ENCODE measurements around the gene MAGEA9B.
"Not testable (repeated sequence)": the region's sequence is repeated elsewhere in the genome, so short reads cannot be mapped to it uniquely, and the experiment has no call there.

DNA sequence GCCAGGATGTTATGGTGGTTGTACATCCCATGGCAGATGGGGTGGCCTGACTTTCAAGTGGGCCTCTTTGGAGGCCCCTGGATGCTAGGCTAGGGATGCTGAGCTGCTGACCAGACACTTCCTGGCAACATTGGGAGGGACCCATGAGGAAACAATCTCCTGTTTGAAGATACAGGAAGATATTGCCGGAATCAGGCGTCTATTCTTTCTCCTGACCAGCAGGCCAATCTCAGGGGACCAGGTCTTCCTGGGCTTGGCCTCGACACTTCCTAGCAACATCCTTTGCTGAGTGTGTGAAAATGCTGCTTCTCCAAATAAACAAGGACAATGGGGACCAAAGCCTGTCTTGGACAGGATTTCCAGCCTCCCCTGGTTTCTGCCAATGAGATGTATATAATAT lies 39.5 kb downstream of the MAGEA9B start:
- TF ChIP-seq, protein P1, sequence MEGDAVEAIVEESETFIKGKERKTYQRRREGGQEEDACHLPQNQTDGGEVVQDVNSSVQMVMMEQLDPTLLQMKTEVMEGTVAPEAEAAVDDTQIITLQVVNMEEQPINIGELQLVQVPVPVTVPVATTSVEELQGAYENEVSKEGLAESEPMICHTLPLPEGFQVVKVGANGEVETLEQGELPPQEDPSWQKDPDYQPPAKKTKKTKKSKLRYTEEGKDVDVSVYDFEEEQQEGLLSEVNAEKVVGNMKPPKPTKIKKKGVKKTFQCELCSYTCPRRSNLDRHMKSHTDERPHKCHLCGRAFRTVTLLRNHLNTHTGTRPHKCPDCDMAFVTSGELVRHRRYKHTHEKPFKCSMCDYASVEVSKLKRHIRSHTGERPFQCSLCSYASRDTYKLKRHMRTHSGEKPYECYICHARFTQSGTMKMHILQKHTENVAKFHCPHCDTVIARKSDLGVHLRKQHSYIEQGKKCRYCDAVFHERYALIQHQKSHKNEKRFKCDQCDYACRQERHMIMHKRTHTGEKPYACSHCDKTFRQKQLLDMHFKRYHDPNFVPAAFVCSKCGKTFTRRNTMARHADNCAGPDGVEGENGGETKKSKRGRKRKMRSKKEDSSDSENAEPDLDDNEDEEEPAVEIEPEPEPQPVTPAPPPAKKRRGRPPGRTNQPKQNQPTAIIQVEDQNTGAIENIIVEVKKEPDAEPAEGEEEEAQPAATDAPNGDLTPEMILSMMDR (IDR thresholded peaks at IDR 0.05 in 4 of 5, conservative IDR thresholded peaks at IDR 0.05 in 1 of 5): not testable (repeated sequence)
- not testable (repeated sequence) for TF ChIP-seq POLR2A (IDR thresholded peaks at IDR 0.05)

Measured in gastrocnemius medialis (tissue), 4 donors.